SK-N-SH (cell line): ENCODE data around the gene SDS. TPM values are rescaled to one million over a fixed set of nuclear protein-coding genes. Genes with fewer than 3 reads are reported as not detected.

Experiments used
- CTCF ChIA-PET: fragments of 300-600, 350-600 bp; formaldehyde crosslinking; extraction: SDS; loops from one replicate; lab custom pipeline; 2021; lab: Yijun Ruan, JAX
- POLR2A ChIA-PET: fragments of 350-600 bp; sonication (Branson Sonifier 250); formaldehyde crosslinking; extraction: SDS; loops from one replicate; lab custom pipeline; 2020; ENCODE audit warnings: antibody characterized with exemption, inconsistent platforms; lab: Yijun Ruan, JAX
- DNase-seq: peaks from one replicate; pipeline ENCODE4 v3.0.0; 2012
- H2AFZ ChIP-seq: fragments of 200-600 bp; sonication (generic); 2 replicates; pipeline ENCODE4 v1.8.1; 2016; ENCODE audit warnings: antibody characterized with exemption, mild to moderate bottlenecking, low read depth
- H3F3A ChIP-seq: fragments of 200-600 bp; sonication (generic); replicated peaks from 2 replicates; pipeline ENCODE3; 2016; ENCODE audit warnings: antibody characterized with exemption, mild to moderate bottlenecking; ENCODE audit not compliant: insufficient read depth
- H3K27ac ChIP-seq, 2 experiments: fragments of 200-500 bp in 1 of 2; fragments of 200-600 bp in 1 of 2; sonication (Bioruptor generic) in 1 of 2; sonication (generic), shearing (Covaris generic) in 1 of 2; 2 replicates each; pipeline versions ENCODE4 v1.5.1 to v1.6.1; 2014 to 2016; ENCODE audit warnings: low read depth in 2 of 2, inconsistent platforms in 1 of 2, low read length in 1 of 2, mild to moderate bottlenecking in 1 of 2, mixed read lengths in 1 of 2
- H3K27me3 ChIP-seq: fragments of 200-600 bp; sonication (generic), shearing (Covaris generic); 2 replicates; pipeline ENCODE4 v1.6.1; 2016; ENCODE audit warnings: mixed run types; ENCODE audit not compliant: insufficient read depth
- H3K36me3 ChIP-seq, 2 experiments: fragments of 200-500 bp in 1 of 2; fragments of 200-600 bp in 1 of 2; sonication (Bioruptor generic) in 1 of 2; sonication (generic) in 1 of 2; replicated peaks in 1 of 2; 2 replicates each; pipeline versions ENCODE3 to v1.5.1; 2014 to 2016; ENCODE audit warnings: low read length in 1 of 2, mild to moderate bottlenecking in 1 of 2; ENCODE audit not compliant: insufficient read depth in 2 of 2, control insufficient read depth in 1 of 2
- H3K4me1 ChIP-seq, 2 experiments: fragments of 200-500 bp in 1 of 2; fragments of 200-600 bp in 1 of 2; sonication (Bioruptor generic) in 1 of 2; sonication (generic), shearing (Covaris generic) in 1 of 2; 2 replicates each; pipeline versions ENCODE4 v1.5.1 to v1.6.1; 2014 to 2016; ENCODE audit warnings: low read depth in 1 of 2, low read length in 1 of 2, mixed run types in 1 of 2; ENCODE audit not compliant: insufficient read depth in 2 of 2, control insufficient read depth in 1 of 2
- H3K4me2 ChIP-seq: fragments of 200-600 bp; sonication (generic), shearing (Covaris generic); 2 replicates; pipeline ENCODE4 v1.6.1; 2017; ENCODE audit warnings: mixed run types
- H3K4me3 ChIP-seq, 2 experiments: fragments of 200-500 bp in 1 of 2; fragments of 200-600 bp in 1 of 2; sonication (Bioruptor generic) in 1 of 2; sonication (generic), shearing (Covaris generic) in 1 of 2; 2 replicates each; pipeline versions ENCODE4 v1.5.1 to v1.8.1; 2014 to 2016; ENCODE audit warnings: low read depth in 2 of 2, inconsistent platforms in 1 of 2, low read length in 1 of 2, mild to moderate bottlenecking in 1 of 2, mixed read lengths in 1 of 2, moderate library complexity in 1 of 2
- H3K79me2 ChIP-seq: fragments of 200-600 bp; sonication (generic); 2 replicates; pipeline ENCODE4 v1.8.1; 2017; ENCODE audit warnings: mild to moderate bottlenecking; ENCODE audit not compliant: insufficient read depth
- H3K9ac ChIP-seq: fragments of 200-600 bp; sonication (generic); 2 replicates; pipeline ENCODE4 v1.6.1; 2017; ENCODE audit warnings: mixed run types
- H3K9me2 ChIP-seq: fragments of 200-600 bp; sonication (generic); 2 replicates; pipeline ENCODE4 v1.6.1; 2017; ENCODE audit warnings: mixed run types
- H3K9me3 ChIP-seq: fragments of 200-600 bp; sonication (generic); 2 replicates; pipeline ENCODE4 v1.6.1; 2017; ENCODE audit warnings: mixed run types, mild to moderate bottlenecking, moderate library complexity
- H4K20me1 ChIP-seq: fragments of 200-600 bp; sonication (generic); 2 replicates; pipeline ENCODE4 v1.6.1; 2017; ENCODE audit warnings: mild to moderate bottlenecking, mixed run types; ENCODE audit not compliant: insufficient read depth
- ELF1 ChIP-seq: IDR thresholded peaks from 2 replicates; pipeline ENCODE4 v1.4.0; 2012
- FOXJ3 ChIP-seq: sonication (generic); formaldehyde crosslinking; IDR thresholded peaks from 2 replicates; pipeline ENCODE4 v1.5.1; 2020; ENCODE audit warnings: mild to moderate bottlenecking, missing genetic modification reagents
- FOXM1 ChIP-seq: IDR thresholded peaks from 2 replicates; pipeline ENCODE4 v1.4.0; 2012; ENCODE audit warnings: low read depth, mild to moderate bottlenecking
- GATA2 ChIP-seq: sonication (generic); formaldehyde crosslinking; IDR thresholded peaks from 2 replicates; pipeline ENCODE4 v1.5.0; 2020; ENCODE audit warnings: mild to moderate bottlenecking, missing genetic modification reagents
- JUND ChIP-seq: IDR thresholded peaks from 2 replicates; pipeline ENCODE4 v1.4.0; 2012
- NFIC ChIP-seq: IDR thresholded peaks from 2 replicates; pipeline ENCODE4 v1.4.0; 2012; ENCODE audit warnings: borderline replicate concordance
- PBX3 ChIP-seq: IDR thresholded peaks from 2 replicates; pipeline ENCODE4; 2012
- RAD21 ChIP-seq: IDR thresholded peaks from 2 replicates; pipeline ENCODE4 v1.6.1; 2012; ENCODE audit warnings: mild to moderate bottlenecking, low read length
- REST ChIP-seq: IDR thresholded peaks from 2 replicates; pipeline ENCODE4 v1.6.1; 2012; ENCODE audit warnings: mild to moderate bottlenecking, low read depth, low read length, moderate library complexity
- SMC3 ChIP-seq: IDR thresholded peaks from 2 replicates; pipeline ENCODE4 v1.6.1; 2012; ENCODE audit warnings: low read depth, low read length, improper control_type of control experiment
- TAF1 ChIP-seq: IDR thresholded peaks from 2 replicates; pipeline ENCODE4 v1.6.1; 2012; ENCODE audit warnings: low read depth, mild to moderate bottlenecking, low read length, moderate library complexity, borderline replicate concordance
- TCF12 ChIP-seq: IDR thresholded peaks from 2 replicates; pipeline ENCODE4 v1.4.0; 2012
- TEAD4 ChIP-seq: IDR thresholded peaks from 2 replicates; pipeline ENCODE4 v1.4.0; 2012; ENCODE audit warnings: mild to moderate bottlenecking, borderline replicate concordance; ENCODE audit not compliant: insufficient read depth
- USF1 ChIP-seq: IDR thresholded peaks from 2 replicates; pipeline ENCODE4 v1.4.0; 2012; ENCODE audit warnings: low read depth, borderline replicate concordance
- YY1 ChIP-seq: IDR thresholded peaks from 2 replicates; pipeline ENCODE4 v1.4.0; 2012; ENCODE audit warnings: low read depth, mild to moderate bottlenecking
- WGBS: methylation state at CpG from one replicate; pipeline ENCODE4 v1.1.6; 2017; ENCODE audit warnings: low lambda C conversion rate; 5-methylcytosine and 5-hydroxymethylcytosine counted together
- polyA plus RNA-seq, 3 experiments: library from polyadenylated mRNA; depleted of rRNA; stranded (reverse); fragments of >200 nt; gene quantifications; 2 replicates each; pipeline ENCODE4 v1.2.3, GENCODE V29; 2012

SDS gene
- polyA plus RNA-seq, 1 of the 3 experiments (the other 2 are of a cell fraction), result 0.08 TPM

- TF ChIP-seq REST, result no peak
- TF ChIP-seq TEAD4, result no peak
- TF ChIP-seq YY1, result no peak
- no peak for TF ChIP-seq NFIC
- TF ChIP-seq FOXJ3 (CRISPR knock-in tag), result no peak
- TF ChIP-seq RAD21, result no peak
- TF ChIP-seq SMC3, result no peak
- TF ChIP-seq TCF12, result no peak
- no peak for TF ChIP-seq FOXM1
- TF ChIP-seq GATA2, result no peak
- no peak for TF ChIP-seq PBX3
- TF ChIP-seq JUND, result no peak
- no peak for TF ChIP-seq USF1
- no peak for TF ChIP-seq TAF1
Measured at GRCh38 chr12:113398346-113399290, 5.1 kb downstream of the SDS start (continued).

GRCh38 chr12:113397497-113398197 is 6.0 kb downstream of the SDS start:
- Histone ChIP-seq H3K79me2 (no peaks in the 10 kb centered on the region), H3K27me3 (no peaks in the 10 kb centered on the region), H3K4me2 (no peak overlapping the region), H3K27ac (no peak overlapping the region), H3K9me3 (no peaks in the 10 kb centered on the region), H3K9me2 (no peaks in the 10 kb centered on the region), H3K4me1 (no peaks in the 10 kb centered on the region), H2AFZ (no peak overlapping the region), H3F3A (no peaks in the 10 kb centered on the region), H4K20me1 (no peaks in the 10 kb centered on the region), H3K9ac (no peak overlapping the region), H3K36me3 (no peaks in the 10 kb centered on the region), H3K4me3 (no peak overlapping the region)
- no peak for DNase-seq
- WGBS, result 24% methylated on average over 10 of the region's 10 CpGs
- no peak for TF ChIP-seq ELF1
- ChIA-PET POLR2A (no interaction called here), CTCF (no interaction called here)
